Neural cell (in vitro differentiated cells): ENCODE measurements around the gene RNASE7. TPM values are rescaled to one million over a fixed set of nuclear protein-coding genes. Genes with fewer than 3 reads are reported as not detected.
A peak's percentile ranks its signal among the peaks of the same experiment; 100 is the strongest.
"Not testable (repeated sequence)": the region's sequence is repeated elsewhere in the genome, so short reads cannot be mapped to it uniquely, and the experiment has no call there.

Experiments
- H2AFZ ChIP-seq: fragments of 200-600, 300-800 bp; sonication (generic), shearing (Covaris generic); 2 replicates; pipeline ENCODE4 v1.6.0; 2014; ENCODE audit warnings: low read depth, mild to moderate bottlenecking, antibody characterized with exemption, low read length, moderate library complexity
- H3F3A ChIP-seq: fragments of 200-600 bp; shearing (Covaris generic); 2 replicates; pipeline ENCODE4 v1.6.1; 2016; ENCODE audit warnings: mild to moderate bottlenecking, moderate library complexity, mixed read lengths, antibody characterized with exemption, low read length; ENCODE audit not compliant: insufficient read depth, poor library complexity, severe bottlenecking
- H3K27ac ChIP-seq: fragments of 200-600, 300-800 bp; sonication (generic), shearing (Covaris generic); 2 replicates; pipeline ENCODE4 v1.5.1; 2014; ENCODE audit warnings: mild to moderate bottlenecking, low read length, moderate library complexity
- H3K27me3 ChIP-seq: fragments of 300-800, 200-600 bp; sonication (generic), shearing (Covaris generic); 2 replicates; pipeline ENCODE4 v1.6.0; 2014; ENCODE audit warnings: mild to moderate bottlenecking, low read depth, low read length, moderate library complexity; ENCODE audit not compliant: insufficient read depth
- H3K36me3 ChIP-seq: fragments of 300-800, 200-600 bp; sonication (generic), shearing (Covaris generic); 2 replicates; pipeline ENCODE4 v1.5.1; 2014; ENCODE audit warnings: mild to moderate bottlenecking, antibody characterized with exemption, low read length, moderate library complexity; ENCODE audit not compliant: insufficient read depth
- H3K4me2 ChIP-seq: fragments of 300-800, 200-600 bp; sonication (generic), shearing (Covaris generic); 2 replicates; pipeline ENCODE4 v1.6.0; 2014; ENCODE audit warnings: mild to moderate bottlenecking, low read length
- H3K4me3 ChIP-seq: fragments of 300-800, 200-600 bp; sonication (generic), shearing (Covaris generic); 2 replicates; pipeline ENCODE4 v1.5.1; 2014; ENCODE audit warnings: mild to moderate bottlenecking, low read length, moderate library complexity
- H3K79me2 ChIP-seq: fragments of 200-600 bp; shearing (Covaris generic); replicated peaks from 2 replicates; pipeline ENCODE4 v1.6.0; 2014; ENCODE audit warnings: mild to moderate bottlenecking, low read length, moderate library complexity; ENCODE audit not compliant: insufficient read depth
- H3K9ac ChIP-seq: fragments of 300-800, 200-600 bp; sonication (generic), shearing (Covaris generic); 2 replicates; pipeline ENCODE4 v1.6.1; 2016; ENCODE audit warnings: mild to moderate bottlenecking, low read length, mixed read lengths
- H3K9me2 ChIP-seq: fragments of 200-600 bp; shearing (Covaris generic); 2 replicates; pipeline ENCODE4 v1.6.1; 2016; ENCODE audit warnings: mild to moderate bottlenecking, low read length, mixed read lengths; ENCODE audit not compliant: insufficient read depth
- H3K9me3 ChIP-seq: fragments of 200-600, 300-800 bp; sonication (generic), shearing (Covaris generic); 2 replicates; pipeline ENCODE4 v1.6.1; 2016; ENCODE audit warnings: mild to moderate bottlenecking, mixed run types, low read length, moderate library complexity, mixed read lengths
- H4K20me1 ChIP-seq: fragments of 200-600 bp; shearing (Covaris generic); 2 replicates; pipeline ENCODE4 v1.6.1; 2016; ENCODE audit warnings: mild to moderate bottlenecking, mixed run types; ENCODE audit not compliant: insufficient read depth
- CTCF ChIP-seq: fragments of 450-650 bp; IDR thresholded peaks from 2 replicates; pipeline ENCODE4 v1.5.1; 2014; ENCODE audit warnings: antibody characterized with exemption, mild to moderate bottlenecking, moderate library complexity; ENCODE audit not compliant: poor library complexity, severe bottlenecking
- EP300 ChIP-seq: fragments of 450-650 bp; conservative IDR thresholded peaks from 2 replicates; pipeline ENCODE4 v1.6.1; 2014; ENCODE audit warnings: antibody characterized with exemption, mild to moderate bottlenecking, moderate library complexity; ENCODE audit not compliant: poor library complexity, severe bottlenecking
- EZH2 ChIP-seq: fragments of 200-600, 300-800 bp; shearing (Covaris generic), sonication (generic); IDR thresholded peaks from 2 replicates; pipeline ENCODE4 v1.6.1; 2014; ENCODE audit warnings: antibody characterized with exemption, low read length, borderline replicate concordance, mild to moderate bottlenecking; ENCODE audit not compliant: insufficient read depth, poor library complexity, severe bottlenecking
- MXI1 ChIP-seq: fragments of 450-650 bp; conservative IDR thresholded peaks from 2 replicates; pipeline ENCODE4 v1.6.1; 2014; ENCODE audit warnings: antibody characterized with exemption, mild to moderate bottlenecking; ENCODE audit not compliant: poor library complexity, severe bottlenecking
- POLR2AphosphoS5 ChIP-seq: IDR thresholded peaks from 2 replicates; pipeline ENCODE4 v1.6.1; 2012
- RAD21 ChIP-seq: fragments of 450-650 bp; conservative IDR thresholded peaks from 2 replicates; pipeline ENCODE4 v1.6.1; 2014; ENCODE audit warnings: antibody characterized with exemption, mild to moderate bottlenecking, moderate library complexity
- SMC3 ChIP-seq: fragments of 450-650 bp; conservative IDR thresholded peaks from 2 replicates; pipeline ENCODE4 v1.6.1; 2014; ENCODE audit warnings: antibody characterized with exemption, mild to moderate bottlenecking, moderate library complexity; ENCODE audit not compliant: poor library complexity
- TAF1 ChIP-seq: IDR thresholded peaks from 2 replicates; pipeline ENCODE4 v1.6.1; 2012; ENCODE audit warnings: low read depth
- polyA plus RNA-seq: library from polyadenylated mRNA; depleted of rRNA; stranded (reverse); fragments of >200 nt; gene quantifications from 2 replicates; pipeline ENCODE4 v1.2.3, GENCODE V29; 2014
- TF ChIP-seq, protein P1 (sequence below): IDR thresholded peaks from 2 replicates; pipeline ENCODE4 v1.6.1; 2012; ENCODE audit warnings: borderline replicate concordance

The RNASE7 gene
- polyA plus RNA-seq, 1 donor from 2014 or later = not detected

GRCh38 chr14:21009721-21010120 lies 32.4 kb upstream of the RNASE7 start:
- not testable (repeated sequence) for H3K9me3 ChIP-seq, H3K9ac ChIP-seq, H3K4me3 ChIP-seq, H3K9me2 ChIP-seq, H3K36me3 ChIP-seq, H3K27ac ChIP-seq, H2AFZ ChIP-seq, H3K27me3 ChIP-seq, H4K20me1 ChIP-seq, H3K4me2 ChIP-seq, H3K79me2 ChIP-seq, H3F3A ChIP-seq

DNA sequence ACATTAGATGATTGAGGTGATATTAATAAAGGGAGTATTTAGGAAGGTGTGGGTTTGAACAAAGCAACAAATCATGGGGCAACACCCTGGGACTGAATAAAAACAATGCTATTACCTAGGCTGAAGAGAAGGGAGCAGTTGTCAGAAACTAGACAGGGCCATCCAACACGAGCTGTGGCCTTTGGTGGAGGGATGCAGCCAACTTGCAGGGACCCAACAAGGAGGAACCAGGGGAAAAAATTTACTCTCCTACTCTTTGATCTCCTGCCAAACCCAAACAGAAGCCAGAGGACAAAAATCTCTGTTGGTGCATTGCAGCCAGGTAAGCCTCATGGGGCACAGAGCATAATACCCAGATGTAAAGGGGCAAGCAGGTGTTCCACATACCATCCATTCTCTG lies 31.0 kb upstream of the RNASE7 start:
- no peaks in the 10 kb centered on the region for H3K9me2 ChIP-seq
- H3K27ac ChIP-seq = no peak overlapping the region
- H3K79me2 ChIP-seq = no peaks in the 10 kb centered on the region
- H3K9me3 ChIP-seq = no peaks in the 10 kb centered on the region
- H3K4me2 ChIP-seq = no peak overlapping the region
- H3K36me3 ChIP-seq = no peaks in the 10 kb centered on the region
- H3K27me3 ChIP-seq = no peaks in the 10 kb centered on the region
- H3F3A ChIP-seq = no peaks in the 10 kb centered on the region
- no peaks in the 10 kb centered on the region for H4K20me1 ChIP-seq
- no peak overlapping the region for H3K4me3 ChIP-seq
- TF ChIP-seq POLR2AphosphoS5 (no peak), EP300 (no peak), SMC3 (no peak), MXI1 (no peak), CTCF (no peak), TAF1 (no peak), RAD21 (no peak)
- TF ChIP-seq, protein P1, sequence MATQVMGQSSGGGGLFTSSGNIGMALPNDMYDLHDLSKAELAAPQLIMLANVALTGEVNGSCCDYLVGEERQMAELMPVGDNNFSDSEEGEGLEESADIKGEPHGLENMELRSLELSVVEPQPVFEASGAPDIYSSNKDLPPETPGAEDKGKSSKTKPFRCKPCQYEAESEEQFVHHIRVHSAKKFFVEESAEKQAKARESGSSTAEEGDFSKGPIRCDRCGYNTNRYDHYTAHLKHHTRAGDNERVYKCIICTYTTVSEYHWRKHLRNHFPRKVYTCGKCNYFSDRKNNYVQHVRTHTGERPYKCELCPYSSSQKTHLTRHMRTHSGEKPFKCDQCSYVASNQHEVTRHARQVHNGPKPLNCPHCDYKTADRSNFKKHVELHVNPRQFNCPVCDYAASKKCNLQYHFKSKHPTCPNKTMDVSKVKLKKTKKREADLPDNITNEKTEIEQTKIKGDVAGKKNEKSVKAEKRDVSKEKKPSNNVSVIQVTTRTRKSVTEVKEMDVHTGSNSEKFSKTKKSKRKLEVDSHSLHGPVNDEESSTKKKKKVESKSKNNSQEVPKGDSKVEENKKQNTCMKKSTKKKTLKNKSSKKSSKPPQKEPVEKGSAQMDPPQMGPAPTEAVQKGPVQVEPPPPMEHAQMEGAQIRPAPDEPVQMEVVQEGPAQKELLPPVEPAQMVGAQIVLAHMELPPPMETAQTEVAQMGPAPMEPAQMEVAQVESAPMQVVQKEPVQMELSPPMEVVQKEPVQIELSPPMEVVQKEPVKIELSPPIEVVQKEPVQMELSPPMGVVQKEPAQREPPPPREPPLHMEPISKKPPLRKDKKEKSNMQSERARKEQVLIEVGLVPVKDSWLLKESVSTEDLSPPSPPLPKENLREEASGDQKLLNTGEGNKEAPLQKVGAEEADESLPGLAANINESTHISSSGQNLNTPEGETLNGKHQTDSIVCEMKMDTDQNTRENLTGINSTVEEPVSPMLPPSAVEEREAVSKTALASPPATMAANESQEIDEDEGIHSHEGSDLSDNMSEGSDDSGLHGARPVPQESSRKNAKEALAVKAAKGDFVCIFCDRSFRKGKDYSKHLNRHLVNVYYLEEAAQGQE = no peak
- no peak overlapping the region for H2AFZ ChIP-seq
- H3K9ac ChIP-seq = no peak overlapping the region

- H3K9me3 ChIP-seq = no peaks in the 10 kb centered on the region
- no peak overlapping the region for H2AFZ ChIP-seq
- H3K27me3 ChIP-seq = no peaks in the 10 kb centered on the region
- H3K9me2 ChIP-seq = no peaks in the 10 kb centered on the region
- no peaks in the 10 kb centered on the region for H3K79me2 ChIP-seq
- H3K36me3 ChIP-seq = no peaks in the 10 kb centered on the region
- H3K9ac ChIP-seq = no peak overlapping the region
- no peaks in the 10 kb centered on the region for H3F3A ChIP-seq
- no peaks in the 10 kb centered on the region for H4K20me1 ChIP-seq
- H3K27ac ChIP-seq = peak overlapping the region; percentile 62
- no peak overlapping the region for H3K4me2 ChIP-seq
- peak overlapping the region; percentile 43 for H3K4me3 ChIP-seq
- TF ChIP-seq, protein P1 = no peak
- TF ChIP-seq CTCF = peak; percentile 94
- no peak for TF ChIP-seq TAF1
- TF ChIP-seq SMC3 = peak; percentile 93
- peak; percentile 92 for TF ChIP-seq RAD21
- TF ChIP-seq EP300 = no peak
- TF ChIP-seq POLR2AphosphoS5 = no peak
- TF ChIP-seq EZH2 = no peak
These were observed 27.4 kb upstream of the RNASE7 start for GRCh38 chr14:21014761-21015190.
